HG03139 (cell line): Measurements from ENCODE around the gene OGT.
"Not testable (repeated sequence)": the region's sequence is repeated elsewhere in the genome, so short reads cannot be mapped to it uniquely, and the experiment has no call there.

Experiments
- ATAC-seq: cut with Tn5 transposase; IDR thresholded peaks from one replicate; pipeline ENCODE4 v1.9.1; 2021; ENCODE audit not compliant: unreplicated experiment

Gene OGT

GRCh38 chrX:71537743-71538142, 4.8 kb downstream of the OGT start:
- ATAC-seq: no peak

GRCh38 chrX:71540801-71541200, 7.9 kb downstream of the OGT start:
- peak; percentile 18 for ATAC-seq

- ATAC-seq: peak; percentile 75
Measured at GRCh38 chrX:71541210-71542022, 8.5 kb downstream of the OGT start.

- ATAC-seq: no peak
Measured at GRCh38 chrX:71542411-71542810, 9.5 kb downstream of the OGT start.

- no peak for ATAC-seq
Measured at GRCh38 chrX:71542825-71543224, 9.9 kb downstream of the OGT start.

GRCh38 chrX:71543316-71543715, 10.4 kb downstream of the OGT start:
- no peak for ATAC-seq

- no peak for ATAC-seq
Measured at GRCh38 chrX:71545364-71545763, 12.5 kb downstream of the OGT start.

GRCh38 chrX:71546879-71547278, 14.0 kb downstream of the OGT start:
- no peak for ATAC-seq

- no peak for ATAC-seq
Measured at GRCh38 chrX:71547339-71547738, 14.4 kb downstream of the OGT start.

GRCh38 chrX:71549986-71550385, 17.1 kb downstream of the OGT start:
- no peak for ATAC-seq

GRCh38 chrX:71550578-71550977, 17.7 kb downstream of the OGT start:
- ATAC-seq: no peak

GRCh38 chrX:71556036-71556435, 23.1 kb downstream of the OGT start:
- ATAC-seq: no peak

GRCh38 chrX:71558920-71559319, 26.0 kb downstream of the OGT start:
- ATAC-seq: no peak

- ATAC-seq: not testable (repeated sequence)
Measured at GRCh38 chrX:71559773-71560172, 26.9 kb downstream of the OGT start.

- ATAC-seq: no peak
Measured at GRCh38 chrX:71563921-71564320, 31.0 kb downstream of the OGT start.

GRCh38 chrX:71565474-71566041, 32.7 kb downstream of the OGT start:
- no peak for ATAC-seq

GRCh38 chrX:71571390-71571789, 38.5 kb downstream of the OGT start:
- not testable (repeated sequence) for ATAC-seq

- ATAC-seq: no peak
Measured at GRCh38 chrX:71573590-71573989, 40.7 kb downstream of the OGT start.

- no peak for ATAC-seq
Measured at GRCh38 chrX:71577682-71578081, 44.8 kb downstream of the OGT start.

GRCh38 chrX:71578253-71579135, 45.6 kb downstream of the OGT start, which contains the start of gene GCNA:
TSS of gene GCNA (plus strand) at chrX:71578437. CDS start at chrX:71580822, 2,385 bp downstream.
- ATAC-seq: no peak

- ATAC-seq: no peak
Measured at GRCh38 chrX:71579136-71579989, 46.5 kb downstream of the OGT start.
